Neural crest cell (in vitro differentiated cells): Measurements from ENCODE around the gene MYH3. TPM values are rescaled to one million over a fixed set of nuclear protein-coding genes. Genes with fewer than 3 reads are reported as not detected.

Experiments
- DNase-seq: peaks from one replicate; pipeline ENCODE4 v3.0.0; 2021; ENCODE audit warnings: low read depth, mixed read lengths, low spot score
- H3K27ac Mint-ChIP-seq: one replicate; pipeline ENCODE4 v1.8.0; 2021; ENCODE audit warnings: mild to moderate bottlenecking, mixed read lengths; ENCODE audit not compliant: unreplicated experiment
- H3K27me3 Mint-ChIP-seq: 2 replicates; pipeline ENCODE4 v1.8.0; 2021; ENCODE audit warnings: low read depth, mild to moderate bottlenecking, mixed read lengths
- H3K36me3 Mint-ChIP-seq: 2 replicates; pipeline ENCODE4 v1.8.0; 2021; ENCODE audit warnings: low read depth, mild to moderate bottlenecking, mixed read lengths
- H3K4me1 Mint-ChIP-seq: 2 replicates; pipeline ENCODE4 v1.8.0; 2021; ENCODE audit warnings: mixed read lengths
- H3K4me3 Mint-ChIP-seq: one replicate; pipeline ENCODE4 v1.8.0; 2021; ENCODE audit warnings: mild to moderate bottlenecking, mixed read lengths
- H3K9me3 Mint-ChIP-seq: 2 replicates; pipeline ENCODE4 v1.8.0; 2021; ENCODE audit warnings: mixed read lengths
- CTCF ChIP-seq: fragments of 200-600 bp; sonication (generic); conservative IDR thresholded peaks from 2 replicates; pipeline ENCODE4 v1.5.0; 2021; ENCODE audit warnings: antibody characterized with exemption, mild to moderate bottlenecking
- total RNA-seq: library from RNA; stranded (reverse); gene quantifications from 2 replicates; pipeline ENCODE4 v1.2.1, GENCODE V29; 2021

The MYH3 gene
- total RNA-seq, 1 donor from 2014 or later = 3.6 TPM

- no peak overlapping the region for H3K27ac Mint-ChIP-seq
Measured at GRCh38 chr17:10661437-10661836, 4.3 kb upstream of the MYH3 start.

GRCh38 chr17:10657879-10658278 is 770 bp upstream of the MYH3 start:
- no peak for TF ChIP-seq CTCF
- H3K27ac Mint-ChIP-seq = no peak overlapping the region
- H3K4me3 Mint-ChIP-seq = no peak overlapping the region
- no peak for DNase-seq
- H3K36me3 Mint-ChIP-seq = no peaks in the 10 kb centered on the region
- peaks cover 4% of the 10 kb centered on the region for H3K4me1 Mint-ChIP-seq
- H3K27me3 Mint-ChIP-seq = no peaks in the 10 kb centered on the region
- no peaks in the 10 kb centered on the region for H3K9me3 Mint-ChIP-seq

More at GRCh38 chr17:10661437-10661836, 4.3 kb upstream of the MYH3 start:
- Mint-ChIP-seq H3K4me3 (no peak overlapping the region), H3K4me1 (peaks cover 4% of the 10 kb centered on the region), H3K9me3 (no peaks in the 10 kb centered on the region), H3K27me3 (no peaks in the 10 kb centered on the region), H3K36me3 (peaks cover 7% of the 10 kb centered on the region)
- no peak for TF ChIP-seq CTCF
- no peak for DNase-seq

GRCh38 chr17:10653987-10654386 is 3.1 kb downstream of the MYH3 start:
- TF ChIP-seq CTCF = no peak
- DNase-seq = no peak
- Mint-ChIP-seq H3K4me3 (no peak overlapping the region), H3K4me1 (no peaks in the 10 kb centered on the region), H3K36me3 (no peaks in the 10 kb centered on the region), H3K27me3 (no peaks in the 10 kb centered on the region), H3K9me3 (no peaks in the 10 kb centered on the region), H3K27ac (no peak overlapping the region)

- H3K36me3 Mint-ChIP-seq = no peaks in the 10 kb centered on the region
- no peaks in the 10 kb centered on the region for H3K27me3 Mint-ChIP-seq
- DNase-seq = no peak
- H3K4me1 Mint-ChIP-seq = no peaks in the 10 kb centered on the region
- no peak overlapping the region for H3K4me3 Mint-ChIP-seq
- H3K9me3 Mint-ChIP-seq = no peaks in the 10 kb centered on the region
- no peak overlapping the region for H3K27ac Mint-ChIP-seq
- TF ChIP-seq CTCF = no peak
Measured at GRCh38 chr17:10652984-10653659, 4.0 kb downstream of the MYH3 start.

GRCh38 chr17:10651927-10652326 is 5.2 kb downstream of the MYH3 start:
- H3K4me3 Mint-ChIP-seq = no peak overlapping the region
- H3K4me1 Mint-ChIP-seq = no peaks in the 10 kb centered on the region
- TF ChIP-seq CTCF = no peak
- H3K36me3 Mint-ChIP-seq = no peaks in the 10 kb centered on the region
- no peak for DNase-seq
- H3K27me3 Mint-ChIP-seq = no peaks in the 10 kb centered on the region
- H3K27ac Mint-ChIP-seq = no peak overlapping the region
- no peaks in the 10 kb centered on the region for H3K9me3 Mint-ChIP-seq
